Right atrium auricular region (tissue), 2 donors: ENCODE measurements around the gene PSORS1C1. TPM values are rescaled to one million over a fixed set of nuclear protein-coding genes. Genes with fewer than 3 reads are reported as not detected.

ENCODE experiments used
- DNase-seq: peaks from one replicate; pipeline ENCODE4 v3.0.0-alpha.2; 2019; ENCODE audit warnings: low spot score
- H3K27ac ChIP-seq, 2 donors: fragments of 200-600 bp; sonication (generic); 1 replicate in 1 of 2; 2 replicates in 1 of 2; pipeline ENCODE4 v1.5.1; 2016 to 2019
- H3K27me3 ChIP-seq, 2 donors: fragments of 200-600 bp; sonication (generic); one replicate each; pipeline versions ENCODE4 v1.5.1 to v1.6.0; 2017 to 2019
- H3K36me3 ChIP-seq: fragments of 200-600 bp; sonication (generic); one replicate; pipeline ENCODE4 v1.5.1; 2016
- H3K4me1 ChIP-seq, 2 donors: fragments of 200-600 bp; sonication (generic); one replicate each; pipeline versions ENCODE4 v1.5.1 to v1.6.0; 2017 to 2019
- H3K4me3 ChIP-seq, 2 donors: fragments of 200-600 bp; sonication (generic); 1 replicate in 1 of 2; 2 replicates in 1 of 2; pipeline ENCODE4 v1.5.1; 2017 to 2019; ENCODE audit warnings: mild to moderate bottlenecking in 1 of 2, moderate library complexity in 1 of 2
- H3K9me3 ChIP-seq, 2 donors: fragments of 200-600 bp; sonication (generic); one replicate each; pipeline ENCODE4 v1.5.1; 2019
- total RNA-seq, 2 donors: library from RNA; depleted of rRNA; stranded (reverse); fragments of >200 nt; gene quantifications; one replicate each; pipeline ENCODE4 v1.1.0, GENCODE V29; 2016
- TF ChIP-seq, protein P1 (sequence below), 2 donors: fragments of 200-600 bp; sonication (generic); IDR thresholded peaks; one replicate each; pipeline ENCODE4 v1.5.1; 2019; ENCODE audit warnings: antibody characterized with exemption in 2 of 2

PSORS1C1 gene
- total RNA-seq, 2 donors from 2014 or later: 0.33 to 1.5 TPM

DNA sequence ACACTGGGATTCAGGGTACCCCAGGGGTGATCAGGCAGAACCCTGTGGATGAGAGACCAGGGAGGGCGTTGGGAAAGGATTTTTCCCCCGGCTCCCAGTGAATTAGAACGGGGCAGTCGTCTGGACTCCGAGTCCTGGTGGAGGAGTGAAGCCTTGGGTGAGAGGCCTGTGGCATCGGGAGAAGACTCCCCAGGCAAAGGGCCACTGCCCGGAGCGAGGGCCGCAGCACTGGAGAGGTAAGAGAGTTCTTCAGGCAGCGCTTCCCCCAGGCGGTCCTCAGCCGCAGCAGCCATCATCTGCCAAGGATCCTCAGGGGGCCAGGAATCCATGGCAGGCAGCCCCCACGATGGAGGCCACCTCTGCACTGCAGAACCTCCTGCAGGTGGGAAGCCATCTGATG, 2.9 kb upstream of the PSORS1C1 start:
- Histone ChIP-seq H3K27ac (no peak overlapping the region), H3K4me1 (peaks cover 0 to 22% of the 10 kb centered on the region in 2 donors), H3K27me3 (no peaks in the 10 kb centered on the region), H3K9me3 (no peaks in the 10 kb centered on the region), H3K4me3 (no peak overlapping the region), H3K36me3 (no peaks in the 10 kb centered on the region)
- no peak for DNase-seq
- TF ChIP-seq, protein P1, sequence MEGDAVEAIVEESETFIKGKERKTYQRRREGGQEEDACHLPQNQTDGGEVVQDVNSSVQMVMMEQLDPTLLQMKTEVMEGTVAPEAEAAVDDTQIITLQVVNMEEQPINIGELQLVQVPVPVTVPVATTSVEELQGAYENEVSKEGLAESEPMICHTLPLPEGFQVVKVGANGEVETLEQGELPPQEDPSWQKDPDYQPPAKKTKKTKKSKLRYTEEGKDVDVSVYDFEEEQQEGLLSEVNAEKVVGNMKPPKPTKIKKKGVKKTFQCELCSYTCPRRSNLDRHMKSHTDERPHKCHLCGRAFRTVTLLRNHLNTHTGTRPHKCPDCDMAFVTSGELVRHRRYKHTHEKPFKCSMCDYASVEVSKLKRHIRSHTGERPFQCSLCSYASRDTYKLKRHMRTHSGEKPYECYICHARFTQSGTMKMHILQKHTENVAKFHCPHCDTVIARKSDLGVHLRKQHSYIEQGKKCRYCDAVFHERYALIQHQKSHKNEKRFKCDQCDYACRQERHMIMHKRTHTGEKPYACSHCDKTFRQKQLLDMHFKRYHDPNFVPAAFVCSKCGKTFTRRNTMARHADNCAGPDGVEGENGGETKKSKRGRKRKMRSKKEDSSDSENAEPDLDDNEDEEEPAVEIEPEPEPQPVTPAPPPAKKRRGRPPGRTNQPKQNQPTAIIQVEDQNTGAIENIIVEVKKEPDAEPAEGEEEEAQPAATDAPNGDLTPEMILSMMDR (IDR thresholded peaks at IDR 0.05): no peak

DNA sequence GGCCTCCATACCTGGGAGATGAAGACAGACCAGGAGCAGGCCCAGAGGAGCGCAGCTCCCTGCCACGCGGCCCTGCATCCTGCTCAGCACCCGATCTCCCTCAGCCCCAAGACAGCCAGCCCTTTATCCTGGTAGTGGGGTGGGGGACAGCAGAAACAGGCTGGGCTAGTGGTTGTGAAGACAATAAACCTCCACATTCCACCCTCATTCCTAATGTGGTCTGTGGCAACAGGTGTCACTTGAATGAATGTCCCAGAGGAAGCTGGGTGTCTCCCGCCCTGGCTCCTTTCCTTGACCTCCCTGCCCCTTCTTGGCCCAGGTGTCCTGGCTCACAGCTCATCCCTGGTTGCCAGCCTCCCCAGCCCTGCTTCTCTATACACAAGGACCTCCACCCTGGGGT, 2.1 kb upstream of the PSORS1C1 start, which contains the start of gene C6orf15:
TSS of gene C6orf15 (minus strand) at position 98 of the 400 bp plus-strand sequence. CDS start at position 78, 20 bp downstream.
- H3K36me3 ChIP-seq: no peaks in the 10 kb centered on the region
- DNase-seq: no peak
- TF ChIP-seq, protein P1 (IDR thresholded peaks at IDR 0.05): no peak
- H3K4me1 ChIP-seq: peaks cover 0 to 29% of the 10 kb centered on the region in 2 donors
- H3K27me3 ChIP-seq: no peaks in the 10 kb centered on the region
- no peaks in the 10 kb centered on the region for H3K9me3 ChIP-seq
- H3K27ac ChIP-seq: peak within 1 kb of the TSS in 1 of 2 donors; percentile 15
- H3K4me3 ChIP-seq: no peak within 1 kb of the TSS

DNA sequence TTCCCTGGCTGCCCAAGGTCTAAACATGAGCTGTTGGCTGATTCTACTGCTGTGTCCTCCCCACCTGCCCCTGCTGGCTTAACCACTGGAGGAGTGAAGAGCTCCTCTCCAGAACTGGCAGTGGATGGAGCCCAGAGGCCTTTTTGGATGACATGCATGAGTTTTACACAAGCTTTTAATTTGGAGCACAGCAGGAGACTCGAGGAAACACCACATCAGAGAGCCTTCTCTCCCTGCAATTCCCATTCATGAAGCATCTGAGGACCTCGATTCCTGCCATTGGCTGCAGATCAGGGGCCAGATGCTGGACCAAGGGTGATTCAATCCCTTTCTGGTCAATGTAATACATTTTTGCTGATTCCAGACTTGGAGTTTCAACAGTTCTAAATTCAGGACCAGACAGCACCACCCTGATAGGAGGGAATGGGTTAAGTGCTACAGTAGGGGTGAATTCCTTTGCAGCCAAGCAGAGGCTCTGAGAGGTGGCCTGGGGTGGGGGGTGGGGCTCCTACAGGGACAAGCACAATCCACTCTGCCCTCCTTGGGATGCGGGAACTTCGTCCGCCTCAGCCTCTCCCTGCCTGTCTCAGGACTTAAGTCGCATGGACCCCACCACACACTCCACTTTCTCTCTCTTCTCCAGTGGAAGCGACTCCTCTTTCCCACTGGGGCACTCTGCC, 599 bp upstream of the PSORS1C1 start:
- Histone ChIP-seq H3K27ac (peak overlapping the region; percentile 60 to 66), H3K4me1 (peaks cover 0 to 31% of the 10 kb centered on the region in 2 donors), H3K4me3 (no peak overlapping the region), H3K36me3 (no peaks in the 10 kb centered on the region), H3K9me3 (no peaks in the 10 kb centered on the region), H3K27me3 (no peaks in the 10 kb centered on the region)
- no peak for DNase-seq
- TF ChIP-seq, protein P1 (IDR thresholded peaks at IDR 0.05): no peak

DNA sequence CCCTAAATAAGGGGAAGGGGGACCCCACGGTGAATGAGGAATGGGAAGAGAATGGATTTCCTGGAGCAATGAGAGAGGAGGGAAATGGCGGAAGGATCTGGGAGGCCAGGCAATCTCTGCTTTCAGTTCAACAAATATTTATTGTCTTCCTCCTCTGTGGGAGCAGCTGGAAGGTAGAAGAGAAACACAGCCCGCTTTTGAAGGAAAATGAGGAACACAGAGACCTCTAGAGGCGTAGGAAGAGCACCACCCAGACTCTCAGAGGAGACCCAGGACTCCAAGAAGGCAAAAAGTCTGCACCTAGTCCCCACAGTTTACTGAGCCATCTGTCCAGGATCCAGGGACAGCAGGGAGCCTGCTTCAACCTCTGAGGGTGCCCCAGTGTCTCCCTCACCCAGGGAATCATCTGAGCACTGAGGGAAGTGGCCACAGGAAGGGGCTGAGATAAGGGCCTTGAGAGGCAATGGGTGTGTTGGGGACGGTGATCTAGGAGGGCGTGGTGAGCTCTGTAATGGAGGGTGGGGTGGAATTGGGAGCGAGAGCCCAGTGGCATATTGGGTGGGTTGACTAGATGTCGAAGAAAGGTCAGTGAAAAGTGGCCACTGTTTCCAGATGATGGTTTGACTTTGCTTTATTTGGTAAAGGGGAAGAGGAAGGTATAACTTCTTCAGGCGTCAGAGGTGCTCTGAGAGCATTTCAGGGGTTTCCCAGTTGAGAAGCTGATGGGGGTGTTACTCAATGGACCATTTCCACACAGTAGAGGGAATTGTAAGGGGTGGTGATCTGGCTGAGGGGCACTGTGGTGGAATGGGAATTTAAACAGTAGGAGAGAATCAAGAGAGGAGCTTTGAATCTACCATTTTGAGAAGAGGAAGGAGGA, 610 bp downstream of the PSORS1C1 start:
- peak overlapping the region; percentile 3 to 22 for H3K4me3 ChIP-seq
- H3K36me3 ChIP-seq: no peaks in the 10 kb centered on the region
- no peaks in the 10 kb centered on the region for H3K9me3 ChIP-seq
- peak overlapping the region; percentile 60 to 66 for H3K27ac ChIP-seq
- TF ChIP-seq, protein P1 (IDR thresholded peaks at IDR 0.05): peak in 1 of 2 donors; percentile 4
- peaks cover 0 to 31% of the 10 kb centered on the region in 2 donors for H3K4me1 ChIP-seq
- no peaks in the 10 kb centered on the region for H3K27me3 ChIP-seq
- DNase-seq: no peak

DNA sequence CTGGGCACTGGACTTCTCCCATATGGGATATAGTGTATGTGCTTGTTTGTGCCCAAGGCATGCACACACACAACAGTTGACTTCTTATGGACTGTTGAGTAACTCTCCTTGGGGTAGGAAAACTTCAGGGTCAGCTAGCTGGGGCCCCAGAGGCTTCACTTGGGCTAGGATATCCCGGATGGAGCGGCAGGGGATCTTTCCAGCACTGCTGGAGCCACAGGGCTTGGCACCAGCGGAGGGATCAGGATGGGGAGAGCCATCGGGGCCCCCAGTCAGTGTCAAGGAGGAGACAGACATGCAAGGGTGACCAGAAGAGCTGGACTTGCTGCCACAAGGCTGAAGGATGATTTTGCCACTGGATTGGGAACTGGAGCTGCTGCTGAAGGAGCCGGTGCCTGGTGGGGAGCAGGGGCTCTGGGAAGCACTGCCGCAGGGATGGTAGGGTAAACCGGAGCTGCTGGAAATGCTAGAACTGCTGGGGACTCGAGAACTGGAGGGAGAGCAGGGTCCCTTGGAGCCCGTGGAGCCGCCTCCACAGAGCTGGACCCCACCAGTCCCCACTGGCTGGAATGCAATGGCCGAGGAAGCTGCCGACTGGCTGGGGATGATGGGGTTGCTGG, 1.5 kb downstream of the PSORS1C1 start:
- Histone ChIP-seq H3K36me3 (no peaks in the 10 kb centered on the region), H3K27me3 (no peaks in the 10 kb centered on the region), H3K27ac (no peak overlapping the region), H3K4me1 (peaks cover 0 to 31% of the 10 kb centered on the region in 2 donors), H3K9me3 (no peaks in the 10 kb centered on the region), H3K4me3 (no peak overlapping the region)
- DNase-seq: no peak
- TF ChIP-seq, protein P1 (IDR thresholded peaks at IDR 0.05): no peak
